HAP-1 (cell line): ENCODE data around the gene APIP.
A peak's percentile ranks its signal among the peaks of the same experiment; 100 is the strongest.

ENCODE experiments used
- DNase-seq, 2 experiments: peaks; one replicate each; pipeline ENCODE4 v3.0.0-alpha.2; 2016 to 2020; ENCODE audit warnings: low spot score in 2 of 2
- H3K27me3 ChIP-seq: fragments of 250-450 bp; sonication (Bioruptor Pico); 2 replicates; pipeline ENCODE4 v1.5.1; 2020; ENCODE audit warnings: low read depth, mild to moderate bottlenecking, moderate library complexity
- H3K36me3 ChIP-seq: fragments of 250-450 bp; sonication (Bioruptor Pico); replicated peaks from 2 replicates; pipeline ENCODE4 v1.5.1; 2020; ENCODE audit warnings: mild to moderate bottlenecking
- H3K4me1 ChIP-seq: fragments of 250-450 bp; sonication (Bioruptor Pico); 2 replicates; pipeline ENCODE4 v1.5.1; 2020; ENCODE audit warnings: mild to moderate bottlenecking
- H3K4me3 ChIP-seq: fragments of 250-450 bp; sonication (Bioruptor Pico); 2 replicates; pipeline ENCODE4 v1.5.1; 2020; ENCODE audit warnings: mild to moderate bottlenecking, moderate library complexity
- H3K9me3 ChIP-seq: fragments of 250-450 bp; sonication (Bioruptor Pico); 2 replicates; pipeline ENCODE4 v1.5.1; 2020; ENCODE audit warnings: mild to moderate bottlenecking, moderate library complexity
- in situ Hi-C: fragments of 300-500 bp; cut with MboI; formaldehyde crosslinking; loops from 3 replicates; pipeline ENCODE4 v1.14.3; 2020; ENCODE audit warnings: low sequenced_read_pairs, inconsistent platforms, mixed read lengths

Gene APIP

GRCh38 chr11:34891611-34892010 lies 24.6 kb downstream of the APIP start:
- Histone ChIP-seq H3K4me3 (no peak overlapping the region), H3K9me3 (no peaks in the 10 kb centered on the region), H3K27me3 (no peaks in the 10 kb centered on the region), H3K36me3 (peaks cover 9% of the 10 kb centered on the region; the same call in 1 of the 2 replicates), H3K4me1 (peaks cover 16% of the 10 kb centered on the region)
- no peak for DNase-seq
- in situ Hi-C loops = loop anchor here (5.0 to 10.0 kb wide), 2 partner anchors 304 to 737 kb away; no protein-coding TSS in a partner anchor

GRCh38 chr11:34890812-34891211 lies 25.4 kb downstream of the APIP start:
- in situ Hi-C loops = loop anchor here (5.0 to 10.0 kb wide), 2 partner anchors 304 to 736 kb away; no protein-coding TSS in a partner anchor

GRCh38 chr11:34890089-34890488 lies 26.1 kb downstream of the APIP start:
- in situ Hi-C loops = loop anchor here (5.0 to 10.0 kb wide), 2 partner anchors 303 to 735 kb away; no protein-coding TSS in a partner anchor

More at GRCh38 chr11:34890812-34891211, 25.4 kb downstream of the APIP start:
- H3K9me3 ChIP-seq = no peaks in the 10 kb centered on the region
- peaks cover 13% of the 10 kb centered on the region; the same call in 1 of the 2 replicates for H3K4me1 ChIP-seq
- peaks cover 10% of the 10 kb centered on the region; the same call in 1 of the 2 replicates for H3K36me3 ChIP-seq
- peak in 1 of 2 experiments; percentile 55 for DNase-seq
- H3K4me3 ChIP-seq = no peak overlapping the region
- no peaks in the 10 kb centered on the region for H3K27me3 ChIP-seq

GRCh38 chr11:34887260-34887659 lies 28.9 kb downstream of the APIP start:
- no peak for DNase-seq
- H3K27me3 ChIP-seq = no peaks in the 10 kb centered on the region
- no peak overlapping the region for H3K4me3 ChIP-seq
- in situ Hi-C loops = no loop called here
- no peaks in the 10 kb centered on the region for H3K9me3 ChIP-seq
- H3K4me1 ChIP-seq = peaks cover 13% of the 10 kb centered on the region; the same call in 1 of the 2 replicates
- peaks cover 10% of the 10 kb centered on the region for H3K36me3 ChIP-seq

More at GRCh38 chr11:34890089-34890488, 26.1 kb downstream of the APIP start:
- no peaks in the 10 kb centered on the region for H3K9me3 ChIP-seq
- H3K27me3 ChIP-seq = no peaks in the 10 kb centered on the region
- no peak for DNase-seq
- no peak overlapping the region for H3K4me3 ChIP-seq
- H3K4me1 ChIP-seq = peaks cover 13% of the 10 kb centered on the region; the same call in 1 of the 2 replicates
- H3K36me3 ChIP-seq = peaks cover 12% of the 10 kb centered on the region; the same call in 1 of the 2 replicates

- Histone ChIP-seq H3K9me3 (no peaks in the 10 kb centered on the region), H3K4me3 (no peak overlapping the region), H3K4me1 (peaks cover 13% of the 10 kb centered on the region; the same call in 1 of the 2 replicates), H3K27me3 (no peaks in the 10 kb centered on the region), H3K36me3 (peaks cover 15% of the 10 kb centered on the region)
- in situ Hi-C loops = no loop called here
- no peak for DNase-seq
These were observed 29.6 kb downstream of the APIP start for GRCh38 chr11:34886609-34887008.

GRCh38 chr11:34881900-34882299 lies 34.3 kb downstream of the APIP start:
- in situ Hi-C loops = no loop called here
- no peak for DNase-seq
- H3K9me3 ChIP-seq = no peaks in the 10 kb centered on the region
- H3K27me3 ChIP-seq = no peaks in the 10 kb centered on the region
- H3K4me3 ChIP-seq = no peak overlapping the region
- H3K36me3 ChIP-seq = peaks cover 12% of the 10 kb centered on the region; the same call in 1 of the 2 replicates
- H3K4me1 ChIP-seq = peaks cover 3% of the 10 kb centered on the region; the same call in 1 of the 2 replicates

- Histone ChIP-seq H3K4me3 (no peak overlapping the region), H3K36me3 (peaks cover 9% of the 10 kb centered on the region; the same call in 1 of the 2 replicates), H3K27me3 (no peaks in the 10 kb centered on the region), H3K4me1 (peaks cover 3% of the 10 kb centered on the region; the same call in 1 of the 2 replicates), H3K9me3 (no peaks in the 10 kb centered on the region; the same call in 1 of the 2 replicates)
- in situ Hi-C loops = no loop called here
- DNase-seq = no peak
These were observed 38.7 kb downstream of the APIP start for GRCh38 chr11:34877375-34877975.

- no peak overlapping the region for H3K4me3 ChIP-seq
- H3K9me3 ChIP-seq = no peaks in the 10 kb centered on the region; the same call in 1 of the 2 replicates
- no peak for DNase-seq
- H3K4me1 ChIP-seq = no peaks in the 10 kb centered on the region
- in situ Hi-C loops = no loop called here
- H3K27me3 ChIP-seq = no peaks in the 10 kb centered on the region
- H3K36me3 ChIP-seq = no peaks in the 10 kb centered on the region
These were observed 42.0 kb downstream of the APIP start for GRCh38 chr11:34874202-34874601.

- no peak for DNase-seq
- Histone ChIP-seq H3K27me3 (no peaks in the 10 kb centered on the region), H3K36me3 (no peaks in the 10 kb centered on the region), H3K9me3 (no peaks in the 10 kb centered on the region; the same call in 1 of the 2 replicates), H3K4me1 (no peaks in the 10 kb centered on the region), H3K4me3 (no peak overlapping the region)
- in situ Hi-C loops = no loop called here
These were observed 45.5 kb downstream of the APIP start for GRCh38 chr11:34870548-34871196.

GRCh38 chr11:34869425-34869824 lies 46.8 kb downstream of the APIP start:
- H3K36me3 ChIP-seq = no peaks in the 10 kb centered on the region
- no peak overlapping the region for H3K4me3 ChIP-seq
- no peaks in the 10 kb centered on the region for H3K27me3 ChIP-seq
- no peaks in the 10 kb centered on the region for H3K4me1 ChIP-seq
- no peaks in the 10 kb centered on the region for H3K9me3 ChIP-seq
- in situ Hi-C loops = no loop called here
- peak in 1 of 2 experiments; percentile 12 for DNase-seq

GRCh38 chr11:34866375-34866774 lies 49.8 kb downstream of the APIP start:
- no peaks in the 10 kb centered on the region for H3K9me3 ChIP-seq
- no peaks in the 10 kb centered on the region for H3K36me3 ChIP-seq
- no peaks in the 10 kb centered on the region for H3K4me1 ChIP-seq
- no peak overlapping the region for H3K4me3 ChIP-seq
- no peaks in the 10 kb centered on the region for H3K27me3 ChIP-seq
- no peak for DNase-seq
- in situ Hi-C loops = no loop called here

GRCh38 chr11:34865261-34865660 lies 50.9 kb downstream of the APIP start:
- Histone ChIP-seq H3K4me1 (no peaks in the 10 kb centered on the region), H3K9me3 (no peaks in the 10 kb centered on the region), H3K4me3 (no peak overlapping the region), H3K27me3 (no peaks in the 10 kb centered on the region), H3K36me3 (no peaks in the 10 kb centered on the region)
- in situ Hi-C loops = no loop called here
- DNase-seq = no peak

GRCh38 chr11:34864424-34864823 lies 51.8 kb downstream of the APIP start:
- in situ Hi-C loops = no loop called here
- Histone ChIP-seq H3K4me3 (no peak overlapping the region), H3K27me3 (no peaks in the 10 kb centered on the region), H3K9me3 (no peaks in the 10 kb centered on the region), H3K4me1 (no peaks in the 10 kb centered on the region), H3K36me3 (no peaks in the 10 kb centered on the region)
- DNase-seq = no peak

- no peaks in the 10 kb centered on the region for H3K9me3 ChIP-seq
- no peaks in the 10 kb centered on the region for H3K4me1 ChIP-seq
- no peaks in the 10 kb centered on the region for H3K27me3 ChIP-seq
- no peak overlapping the region for H3K4me3 ChIP-seq
- no peak for DNase-seq
- no peaks in the 10 kb centered on the region for H3K36me3 ChIP-seq
- in situ Hi-C loops = no loop called here
These were observed 53.1 kb downstream of the APIP start for GRCh38 chr11:34863048-34863447.
